BJ (cell line): ENCODE data around the gene EIF2S1. TPM values are rescaled to one million over a fixed set of nuclear protein-coding genes. Genes with fewer than 3 reads are reported as not detected.

ENCODE experiments used
- CTCF ChIA-PET: fragments of 350-600 bp; formaldehyde crosslinking; extraction: SDS; loops from one replicate; lab custom pipeline; 2021; ENCODE audit warnings: antibody characterized with exemption, inconsistent platforms; lab: Yijun Ruan, JAX
- POLR2A ChIA-PET: fragments of 300-600 bp; sonication (Branson Sonifier 250); formaldehyde crosslinking; extraction: SDS; loops from one replicate; lab custom pipeline; 2021; ENCODE audit warnings: antibody characterized with exemption; lab: Charles Lee
- DNase-seq: peaks from one replicate; pipeline ENCODE4 v3.0.0-alpha.2; 2011; ENCODE audit warnings: low read depth
- H3K27me3 ChIP-seq: 2 replicates; pipeline ENCODE4 v1.6.0; 2011; ENCODE audit warnings: low read length; ENCODE audit not compliant: control insufficient read depth, insufficient read depth
- H3K36me3 ChIP-seq: 2 replicates; pipeline ENCODE4 v1.5.1; 2011; ENCODE audit warnings: low read length; ENCODE audit not compliant: control insufficient read depth, insufficient read depth
- H3K4me3 ChIP-seq: 2 replicates; pipeline ENCODE4 v1.5.1; 2011; ENCODE audit warnings: low read depth, mild to moderate bottlenecking, control low read depth, low read length
- CTCF ChIP-seq: IDR thresholded peaks from 2 replicates; pipeline ENCODE4 v1.5.1; 2011; ENCODE audit warnings: low read depth, mild to moderate bottlenecking, control low read depth, inconsistent platforms, low read length, moderate library complexity; ENCODE audit not compliant: insufficient read depth
- polyA plus RNA-seq: library from polyadenylated mRNA; depleted of rRNA; stranded (reverse); fragments of >200 nt; gene quantifications from 2 replicates; pipeline ENCODE4 v1.2.3, GENCODE V29; 2011

Gene EIF2S1
- polyA plus RNA-seq, 1 experiment, result 34.4 TPM

- Histone ChIP-seq H3K36me3 (peaks cover 7% of the 10 kb centered on the region), H3K4me3 (no peak overlapping the region), H3K27me3 (no peaks in the 10 kb centered on the region)
- no peak for TF ChIP-seq CTCF
- ChIA-PET CTCF (interaction anchor here (0.7 to 2.4 kb wide), 4 partner anchors 11 to 290 kb away, joined by 3 to 5 read pairs (median 4); partner anchors contain the start of genes ATP6V1D and EIF2S1), POLR2A (no interaction called here)
- no peak for DNase-seq
Measured at GRCh38 chr14:67371247-67372148, 11.4 kb downstream of the EIF2S1 start.

- no peaks in the 10 kb centered on the region for H3K27me3 ChIP-seq
- peaks cover 5% of the 10 kb centered on the region for H3K36me3 ChIP-seq
Measured at GRCh38 chr14:67372833-67373232, 12.7 kb downstream of the EIF2S1 start.

GRCh38 chr14:67373347-67373746 is 13.2 kb downstream of the EIF2S1 start:
- no peak for TF ChIP-seq CTCF
- H3K36me3 ChIP-seq, result peaks cover 2% of the 10 kb centered on the region
- ChIA-PET CTCF (no interaction called here), POLR2A (no interaction called here)
- no peak for DNase-seq
- no peaks in the 10 kb centered on the region for H3K27me3 ChIP-seq
- H3K4me3 ChIP-seq, result no peak overlapping the region

More at GRCh38 chr14:67372833-67373232, 12.7 kb downstream of the EIF2S1 start:
- POLR2A ChIA-PET, result no interaction called here
- no peak overlapping the region for H3K4me3 ChIP-seq
- CTCF ChIA-PET, result no interaction called here
- TF ChIP-seq CTCF, result no peak
- DNase-seq, result no peak

- no peak for DNase-seq
- Histone ChIP-seq H3K36me3 (peaks cover 5% of the 10 kb centered on the region), H3K27me3 (no peaks in the 10 kb centered on the region), H3K4me3 (no peak overlapping the region)
- ChIA-PET POLR2A (no interaction called here), CTCF (interaction anchor here (1.6 kb wide), 1 partner anchor 18 kb away, joined by 8 read pairs; the partner anchor contains the start of genes ATP6V1D and EIF2S1)
- TF ChIP-seq CTCF, result no peak
Measured at GRCh38 chr14:67377916-67378315, 17.8 kb downstream of the EIF2S1 start.

GRCh38 chr14:67385120-67385519 is 25.0 kb downstream of the EIF2S1 start:
- Histone ChIP-seq H3K4me3 (no peak overlapping the region), H3K36me3 (peaks cover 7% of the 10 kb centered on the region), H3K27me3 (no peaks in the 10 kb centered on the region)
- TF ChIP-seq CTCF, result no peak
- ChIA-PET CTCF (interaction anchor here (1.0 kb wide), 1 partner anchor 219 kb away, joined by 3 read pairs; no protein-coding TSS in a partner anchor), POLR2A (no interaction called here)
- no peak for DNase-seq
